Caco-2 (cell line): Measurements from ENCODE around the gene MMAB. TPM values are rescaled to one million over a fixed set of nuclear protein-coding genes. Genes with fewer than 3 reads are reported as not detected.

Experiments
- BruUV-seq: library from RNA; stranded (reverse); fragments of 400-500 nt; replicated peaks from 2 replicates; lab custom pipeline; 2021; lab: Mats Ljungman, UMichigan
- CTCF ChIA-PET: fragments of 300-600 bp; sonication (Branson Sonifier 250); formaldehyde crosslinking; loops from one replicate; lab custom pipeline; 2022; ENCODE audit warnings: antibody characterized with exemption; lab: Charles Lee
- POLR2A ChIA-PET: fragments of 300-600 bp; sonication (Branson Sonifier 250); formaldehyde crosslinking; loops from one replicate; lab custom pipeline; 2022; ENCODE audit warnings: antibody characterized with exemption; lab: Charles Lee
- DNase-seq, 2 experiments: peaks; one replicate each; pipeline versions ENCODE4 v3.0.0 to v3.0.0-alpha.2; 2020 to 2022
- H3K27me3 ChIP-seq: replicated peaks from 2 replicates; pipeline ENCODE4 v1.6.0; 2011; ENCODE audit warnings: low read length; ENCODE audit not compliant: control insufficient read depth, insufficient read depth
- H3K36me3 ChIP-seq: 2 replicates; pipeline ENCODE4 v1.5.1; 2011; ENCODE audit warnings: low read length; ENCODE audit not compliant: control insufficient read depth, insufficient read depth
- H3K4me1 ChIP-seq: fragments of 250-450 bp; sonication (Bioruptor Pico); 2 replicates; pipeline ENCODE4 v1.5.1; 2020; ENCODE audit warnings: mild to moderate bottlenecking
- H3K4me3 ChIP-seq: 2 replicates; pipeline ENCODE4 v1.5.1; 2011; ENCODE audit warnings: low read depth, mild to moderate bottlenecking, control low read depth, low read length
- H3K9me3 ChIP-seq: fragments of 250-450 bp; sonication (Bioruptor Pico); 2 replicates; pipeline ENCODE4 v1.5.1; 2020; ENCODE audit warnings: mild to moderate bottlenecking, moderate library complexity
- H3K27ac Mint-ChIP-seq: one replicate; pipeline ENCODE4 v1.8.0; 2022; ENCODE audit warnings: mixed read lengths; ENCODE audit not compliant: unreplicated experiment
- H3K27me3 Mint-ChIP-seq: one replicate; pipeline ENCODE4 v1.8.0; 2022; ENCODE audit warnings: mixed read lengths; ENCODE audit not compliant: insufficient read depth, unreplicated experiment
- H3K36me3 Mint-ChIP-seq: one replicate; pipeline ENCODE4 v1.8.0; 2022; ENCODE audit warnings: mild to moderate bottlenecking, mixed read lengths; ENCODE audit not compliant: insufficient read depth, unreplicated experiment
- H3K4me1 Mint-ChIP-seq: one replicate; pipeline ENCODE4 v1.8.0; 2022; ENCODE audit warnings: low read depth, mixed read lengths; ENCODE audit not compliant: unreplicated experiment
- H3K4me3 Mint-ChIP-seq: one replicate; pipeline ENCODE4 v1.8.0; 2022; ENCODE audit warnings: mild to moderate bottlenecking, moderate library complexity, mixed read lengths; ENCODE audit not compliant: unreplicated experiment
- H3K9me3 Mint-ChIP-seq: one replicate; pipeline ENCODE4 v1.8.0; 2022; ENCODE audit warnings: mixed read lengths; ENCODE audit not compliant: unreplicated experiment
- intact Hi-C: fragments of 100-400 bp; cut with micrococcal nuclease; formaldehyde crosslinking; loops from one replicate; pipeline ENCODE4 v1.10.0; 2022; ENCODE audit not compliant: unreplicated experiment
- total RNA-seq: library from RNA; stranded (reverse); gene quantifications from 2 replicates; pipeline ENCODE4 v1.2.3, GENCODE V29; 2022
- TF ChIP-seq, protein P1 (sequence below), 2 experiments: fragments of 200-600 bp in 1 of 2; IDR thresholded peaks; 1 replicate in 1 of 2; 2 replicates in 1 of 2; pipeline versions ENCODE4 v1.5.1 to v1.8.0; 2011 to 2022; ENCODE audit warnings: antibody characterized with exemption in 1 of 2, control low read depth in 1 of 2, inconsistent platforms in 1 of 2, low read depth in 1 of 2, low read length in 1 of 2, mild to moderate bottlenecking in 1 of 2, moderate library complexity in 1 of 2; ENCODE audit not compliant: insufficient read depth in 1 of 2, severe bottlenecking in 1 of 2, unreplicated experiment in 1 of 2

The MMAB gene
- total RNA-seq, 1 experiment from 2014 or later, result 48.9 TPM

DNA sequence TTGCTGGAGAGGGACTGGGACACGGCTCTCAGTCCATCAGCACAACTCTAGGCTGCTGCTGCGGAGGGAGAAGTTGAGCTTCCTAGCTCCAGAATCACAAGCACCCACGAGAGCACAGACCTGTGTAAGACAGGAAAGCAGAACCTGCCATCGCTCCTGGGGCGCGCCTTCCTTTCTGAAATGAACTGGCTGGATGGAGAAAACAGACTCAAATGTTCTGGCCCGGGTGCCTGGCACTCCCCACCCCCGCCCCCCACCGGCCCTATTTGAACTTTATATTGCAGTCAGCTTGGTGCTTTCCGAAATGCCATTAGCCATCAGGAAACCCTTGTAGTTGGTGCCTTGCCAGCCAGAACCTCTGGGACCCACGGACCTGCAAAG, 24.1 kb upstream of the MMAB start:
- BruUV-seq, result no TSS peak
- ChIA-PET POLR2A (interaction anchor here (0.5 to 1.5 kb wide), 3 partner anchors 24 to 138 kb away, joined by 3 to 4 read pairs (median 4); partner anchors contain the start of genes MMAB and MVK), CTCF (interaction anchor here (0.6 to 4.7 kb wide), 21 partner anchors 9 to 1065 kb away, joined by 3 to 69 read pairs (median 5); partner anchors contain the start of genes FAM222A, MMAB and MVK)
- Mint-ChIP-seq H3K36me3 (peaks cover 12% of the 10 kb centered on the region), H3K27ac (peak overlapping the region; percentile 34), H3K4me1 (peaks cover 8% of the 10 kb centered on the region), H3K27me3 (no peaks in the 10 kb centered on the region), H3K9me3 (no peaks in the 10 kb centered on the region), H3K4me3 (no peak overlapping the region)
- H3K27me3 ChIP-seq, result no peaks in the 10 kb centered on the region
- H3K4me3 ChIP-seq, result no peak overlapping the region
- no peaks in the 10 kb centered on the region; the same call in none of the 2 replicates for H3K36me3 ChIP-seq
- intact Hi-C loops, result loop anchor here (1.0 to 5.0 kb wide), 4 partner anchors 16 to 178 kb away; no protein-coding TSS in a partner anchor
- TF ChIP-seq, protein P1, sequence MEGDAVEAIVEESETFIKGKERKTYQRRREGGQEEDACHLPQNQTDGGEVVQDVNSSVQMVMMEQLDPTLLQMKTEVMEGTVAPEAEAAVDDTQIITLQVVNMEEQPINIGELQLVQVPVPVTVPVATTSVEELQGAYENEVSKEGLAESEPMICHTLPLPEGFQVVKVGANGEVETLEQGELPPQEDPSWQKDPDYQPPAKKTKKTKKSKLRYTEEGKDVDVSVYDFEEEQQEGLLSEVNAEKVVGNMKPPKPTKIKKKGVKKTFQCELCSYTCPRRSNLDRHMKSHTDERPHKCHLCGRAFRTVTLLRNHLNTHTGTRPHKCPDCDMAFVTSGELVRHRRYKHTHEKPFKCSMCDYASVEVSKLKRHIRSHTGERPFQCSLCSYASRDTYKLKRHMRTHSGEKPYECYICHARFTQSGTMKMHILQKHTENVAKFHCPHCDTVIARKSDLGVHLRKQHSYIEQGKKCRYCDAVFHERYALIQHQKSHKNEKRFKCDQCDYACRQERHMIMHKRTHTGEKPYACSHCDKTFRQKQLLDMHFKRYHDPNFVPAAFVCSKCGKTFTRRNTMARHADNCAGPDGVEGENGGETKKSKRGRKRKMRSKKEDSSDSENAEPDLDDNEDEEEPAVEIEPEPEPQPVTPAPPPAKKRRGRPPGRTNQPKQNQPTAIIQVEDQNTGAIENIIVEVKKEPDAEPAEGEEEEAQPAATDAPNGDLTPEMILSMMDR (IDR thresholded peaks at IDR 0.05; ENCODE audit: insufficient read depth in 1 of 2, low read depth in 1 of 2, low read length in 1 of 2, severe bottlenecking in 1 of 2, unreplicated experiment in 1 of 2), result no peak
- H3K9me3 ChIP-seq, result no peaks in the 10 kb centered on the region
- no peak for DNase-seq
- peaks cover 11% of the 10 kb centered on the region for H3K4me1 ChIP-seq

DNA sequence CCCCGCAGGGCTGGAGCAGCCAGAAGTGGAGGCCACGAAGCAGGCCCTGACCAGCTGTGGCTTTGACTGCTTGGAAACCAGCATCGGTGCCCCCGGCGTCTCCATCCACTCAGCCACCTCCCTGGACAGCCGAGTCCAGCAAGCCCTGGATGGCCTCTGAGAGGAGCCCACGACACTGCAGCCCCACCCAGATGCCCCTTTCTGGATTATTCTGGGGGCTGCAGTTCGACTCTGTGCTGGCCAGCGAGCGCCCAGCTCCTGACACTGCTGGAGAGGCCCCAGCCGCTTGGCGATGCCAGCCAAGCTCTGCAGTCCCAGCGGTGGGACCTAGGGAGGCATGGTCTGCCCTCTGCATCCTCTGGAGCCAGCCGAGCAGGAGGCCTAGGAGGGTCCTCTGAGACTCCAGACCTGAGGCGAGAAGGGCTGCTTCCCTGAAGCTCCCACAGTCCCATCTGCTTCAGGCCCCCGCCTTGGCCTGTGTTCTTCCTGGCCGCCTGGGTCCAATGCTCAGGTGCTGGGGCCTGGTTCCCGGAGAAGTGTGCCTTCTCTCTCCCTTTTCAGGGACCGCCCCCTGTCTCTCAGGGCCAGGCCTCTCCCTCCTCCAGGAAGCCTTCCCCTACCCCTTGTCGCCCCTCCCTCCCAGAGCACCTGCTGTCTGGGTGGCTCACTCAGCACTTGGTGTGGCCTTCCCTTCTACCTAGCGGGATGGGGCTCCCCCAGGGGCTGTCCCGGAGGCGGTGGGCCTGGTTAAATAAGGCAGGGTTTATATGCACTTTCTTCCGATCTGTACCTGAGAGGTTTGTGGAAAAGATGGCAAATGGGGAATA, 23.3 kb upstream of the MMAB start:
- no peaks in the 10 kb centered on the region; the same call in none of the 2 replicates for H3K36me3 ChIP-seq
- no peaks in the 10 kb centered on the region for H3K9me3 ChIP-seq
- intact Hi-C loops, result loop anchor here (1.0 to 5.0 kb wide), 4 partner anchors 17 to 179 kb away; no protein-coding TSS in a partner anchor
- DNase-seq, result no peak
- H3K4me3 ChIP-seq, result no peak overlapping the region
- Mint-ChIP-seq H3K27ac (no peak overlapping the region), H3K36me3 (peaks cover 12% of the 10 kb centered on the region), H3K9me3 (no peaks in the 10 kb centered on the region), H3K27me3 (no peaks in the 10 kb centered on the region), H3K4me3 (no peak overlapping the region), H3K4me1 (peaks cover 8% of the 10 kb centered on the region)
- H3K27me3 ChIP-seq, result no peaks in the 10 kb centered on the region
- POLR2A ChIA-PET, result interaction anchor here (1.5 kb wide), 1 partner anchor 23 kb away, joined by 4 read pairs; the partner anchor contains the start of genes MMAB and MVK
- H3K4me1 ChIP-seq, result peaks cover 11% of the 10 kb centered on the region
- no TSS peak for BruUV-seq
- CTCF ChIA-PET, result interaction anchor here (0.6 to 4.7 kb wide), 11 partner anchors 14 to 1064 kb away, joined by 3 to 69 read pairs (median 5); partner anchors contain the start of genes FAM222A, MMAB and MVK
- TF ChIP-seq, protein P1 (IDR thresholded peaks at IDR 0.05; ENCODE audit: insufficient read depth in 1 of 2, low read depth in 1 of 2, low read length in 1 of 2, severe bottlenecking in 1 of 2, unreplicated experiment in 1 of 2), result no peak

DNA sequence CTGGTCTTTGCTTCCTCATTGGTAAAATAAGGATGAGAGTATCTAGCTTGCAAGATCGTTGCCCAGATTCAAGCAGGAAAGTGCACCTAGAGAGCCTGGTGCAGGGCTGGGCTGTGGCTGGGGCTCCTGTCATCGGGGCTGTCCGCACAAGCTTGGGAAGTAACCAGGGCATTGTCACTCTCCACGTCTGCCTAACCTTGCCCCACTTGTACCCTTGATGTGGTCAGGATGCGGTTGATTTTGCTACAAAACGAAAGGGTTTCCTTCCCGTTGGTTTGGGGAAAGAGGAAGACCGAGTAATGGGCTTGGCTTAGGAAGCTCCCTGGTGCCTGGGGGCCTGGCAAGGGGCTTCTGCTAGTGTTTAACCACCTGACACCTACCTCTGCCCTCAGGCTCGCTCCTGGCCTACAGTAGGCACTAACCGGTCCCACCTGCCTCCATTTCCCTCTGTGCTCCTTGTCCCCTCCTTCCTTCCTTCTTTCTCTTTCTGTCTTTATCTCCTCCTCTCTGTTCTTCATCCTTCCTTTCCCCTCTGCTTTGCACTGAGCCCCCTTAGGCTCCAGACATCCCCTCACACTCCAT, 22.1 kb upstream of the MMAB start:
- CTCF ChIA-PET, result no interaction called here
- intact Hi-C loops, result loop anchor here (5.0 kb wide), 1 partner anchor 102 kb away; no protein-coding TSS in a partner anchor
- no peak for DNase-seq
- Histone ChIP-seq H3K36me3 (no peaks in the 10 kb centered on the region; the same call in none of the 2 replicates), H3K9me3 (no peaks in the 10 kb centered on the region), H3K4me3 (no peak overlapping the region), H3K27me3 (no peaks in the 10 kb centered on the region), H3K4me1 (peaks cover 11% of the 10 kb centered on the region)
- no peak overlapping the region for H3K4me3 Mint-ChIP-seq
- H3K27ac Mint-ChIP-seq, result no peak overlapping the region
- no peaks in the 10 kb centered on the region for H3K27me3 Mint-ChIP-seq
- H3K36me3 Mint-ChIP-seq, result peaks cover 11% of the 10 kb centered on the region
- no TSS peak for BruUV-seq
- no peaks in the 10 kb centered on the region for H3K9me3 Mint-ChIP-seq
- H3K4me1 Mint-ChIP-seq, result peaks cover 8% of the 10 kb centered on the region
- POLR2A ChIA-PET, result no interaction called here
- TF ChIP-seq, protein P1 (IDR thresholded peaks at IDR 0.05; ENCODE audit: insufficient read depth in 1 of 2, low read depth in 1 of 2, low read length in 1 of 2, severe bottlenecking in 1 of 2, unreplicated experiment in 1 of 2), result no peak
